Astrocyte (in vitro differentiated cells and primary cell): ENCODE measurements around the gene PLGRKT.

Source experiments
- CTCF ChIP-seq: IDR thresholded peaks from 2 replicates; pipeline ENCODE4 v1.5.1; 2011; ENCODE audit warnings: low read depth, mild to moderate bottlenecking, inconsistent platforms, low read length, moderate library complexity; ENCODE audit not compliant: insufficient read depth
- EZH2 ChIP-seq: IDR thresholded peaks from 2 replicates; pipeline ENCODE4 v1.6.1; 2012; ENCODE audit warnings: mild to moderate bottlenecking, low read length, inconsistent platforms; ENCODE audit not compliant: insufficient read depth

DNA sequence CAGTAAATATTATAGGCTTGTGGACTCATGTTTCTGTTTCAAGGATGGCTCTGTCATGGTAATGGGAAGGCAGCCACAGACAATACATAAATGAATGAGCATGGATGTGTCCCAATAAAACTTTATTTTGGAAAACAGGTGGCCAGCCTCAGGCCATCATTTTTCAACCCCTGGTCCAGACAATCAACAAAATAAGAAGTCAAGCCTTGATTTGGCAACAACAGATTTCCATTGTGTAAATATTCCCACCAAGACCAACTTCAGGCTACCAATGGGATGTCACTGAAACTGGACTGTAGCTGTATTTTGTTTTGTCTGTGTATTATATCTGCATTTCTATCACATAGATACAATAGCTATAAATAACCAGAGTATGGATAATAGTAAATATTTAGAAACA lies 77.4 kb downstream of the PLGRKT start:
- TF ChIP-seq EZH2 (no peak), CTCF (no peak)
